IPS-NIHi7 (cell line): Measurements from ENCODE around the gene PLP1.
"Not testable (repeated sequence)": the region's sequence is repeated elsewhere in the genome, so short reads cannot be mapped to it uniquely, and the experiment has no call there.

Experiments used
- DNase-seq: peaks from one replicate; pipeline ENCODE4 v3.0.0; 2012; ENCODE audit warnings: mixed read lengths; ENCODE audit errors: extremely low spot score

Gene PLP1

GRCh38 chrX:103781062-103781402 lies 4.4 kb downstream of the PLP1 start:
- no peak for DNase-seq

- DNase-seq: no peak
Measured at GRCh38 chrX:103781706-103782105, 5.1 kb downstream of the PLP1 start.

- no peak for DNase-seq
Measured at GRCh38 chrX:103782640-103783039, 6.0 kb downstream of the PLP1 start.

DNA sequence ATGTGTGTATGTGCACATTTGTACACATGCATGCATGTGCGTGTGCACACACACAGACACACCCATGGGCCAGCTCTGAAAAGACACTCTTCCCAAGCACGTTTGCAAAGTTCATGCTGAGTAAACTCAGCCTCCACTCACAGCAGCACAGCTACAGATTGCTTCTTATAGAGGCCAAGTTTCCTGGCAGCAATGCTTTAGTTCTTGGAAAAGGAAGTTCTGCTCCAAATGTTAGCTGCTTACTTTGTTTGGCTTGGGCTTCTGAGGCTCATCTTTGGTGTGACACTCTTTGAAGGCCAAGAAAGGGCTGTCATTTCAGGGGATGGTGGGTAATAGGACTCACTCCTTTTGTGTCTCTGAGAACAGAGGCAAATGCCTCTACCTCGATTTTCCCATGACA lies 6.6 kb downstream of the PLP1 start:
- DNase-seq: no peak

DNA sequence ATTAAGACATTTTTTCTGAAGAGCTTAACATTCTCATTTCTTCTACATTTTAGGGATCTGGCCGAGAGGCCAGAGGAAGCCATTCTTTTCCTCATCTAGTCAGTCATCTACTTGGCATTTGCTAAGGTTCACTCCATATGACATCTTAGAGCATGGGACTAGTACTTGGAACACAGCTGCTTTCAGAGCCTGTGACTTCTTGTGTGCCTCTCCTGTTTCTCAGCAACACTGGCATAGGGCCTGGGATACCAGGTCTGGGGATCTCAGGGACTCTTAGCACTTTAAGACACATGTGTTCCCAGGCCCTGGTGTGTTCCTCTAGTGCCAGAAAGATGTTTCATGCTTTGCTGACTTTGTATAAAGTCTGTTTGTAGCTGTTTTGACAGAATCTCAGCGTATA lies 7.3 kb downstream of the PLP1 start:
- DNase-seq: no peak

GRCh38 chrX:103789004-103789403 lies 12.4 kb downstream of the PLP1 start:
- no peak for DNase-seq

DNA sequence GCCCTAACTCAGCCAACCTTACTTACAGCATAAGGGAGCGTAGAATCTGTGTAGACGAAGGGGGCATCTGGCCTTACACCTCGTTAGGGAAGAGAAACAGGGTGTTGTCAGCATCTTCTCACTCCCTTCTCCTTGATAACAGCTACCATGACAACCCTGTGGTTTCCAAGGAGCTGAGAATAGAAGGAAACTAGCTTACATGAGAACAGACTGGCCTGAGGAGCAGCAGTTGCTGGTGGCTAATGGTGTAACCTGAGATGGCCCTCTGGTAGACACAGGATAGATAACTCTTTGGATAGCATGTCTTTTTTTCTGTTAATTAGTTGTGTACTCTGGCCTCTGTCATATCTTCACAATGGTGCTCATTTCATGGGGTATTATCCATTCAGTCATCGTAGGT lies 14.6 kb downstream of the PLP1 start:
- DNase-seq: no peak

DNA sequence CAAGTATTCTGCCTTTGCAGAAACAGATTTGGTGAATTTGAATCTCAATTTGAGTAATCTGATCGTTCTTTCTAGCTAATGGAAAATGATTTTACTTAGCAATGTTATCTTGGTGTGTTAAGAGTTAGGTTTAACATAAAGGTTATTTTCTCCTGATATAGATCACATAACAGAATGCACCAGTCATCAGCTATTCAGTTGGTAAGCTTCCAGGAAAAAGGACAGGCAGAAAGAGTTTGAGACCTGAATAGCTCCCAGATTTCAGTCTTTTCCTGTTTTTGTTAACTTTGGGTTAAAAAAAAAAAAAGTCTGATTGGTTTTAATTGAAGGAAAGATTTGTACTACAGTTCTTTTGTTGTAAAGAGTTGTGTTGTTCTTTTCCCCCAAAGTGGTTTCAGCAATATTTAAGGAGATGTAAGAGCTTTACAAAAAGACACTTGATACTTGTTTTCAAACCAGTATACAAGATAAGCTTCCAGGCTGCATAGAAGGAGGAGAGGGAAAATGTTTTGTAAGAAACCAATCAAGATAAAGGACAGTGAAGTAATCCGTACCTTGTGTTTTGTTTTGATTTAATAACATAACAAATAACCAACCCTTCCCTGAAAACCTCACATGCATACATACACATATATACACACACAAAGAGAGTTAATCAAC lies 15.3 kb downstream of the PLP1 start:
- no peak for DNase-seq

DNA sequence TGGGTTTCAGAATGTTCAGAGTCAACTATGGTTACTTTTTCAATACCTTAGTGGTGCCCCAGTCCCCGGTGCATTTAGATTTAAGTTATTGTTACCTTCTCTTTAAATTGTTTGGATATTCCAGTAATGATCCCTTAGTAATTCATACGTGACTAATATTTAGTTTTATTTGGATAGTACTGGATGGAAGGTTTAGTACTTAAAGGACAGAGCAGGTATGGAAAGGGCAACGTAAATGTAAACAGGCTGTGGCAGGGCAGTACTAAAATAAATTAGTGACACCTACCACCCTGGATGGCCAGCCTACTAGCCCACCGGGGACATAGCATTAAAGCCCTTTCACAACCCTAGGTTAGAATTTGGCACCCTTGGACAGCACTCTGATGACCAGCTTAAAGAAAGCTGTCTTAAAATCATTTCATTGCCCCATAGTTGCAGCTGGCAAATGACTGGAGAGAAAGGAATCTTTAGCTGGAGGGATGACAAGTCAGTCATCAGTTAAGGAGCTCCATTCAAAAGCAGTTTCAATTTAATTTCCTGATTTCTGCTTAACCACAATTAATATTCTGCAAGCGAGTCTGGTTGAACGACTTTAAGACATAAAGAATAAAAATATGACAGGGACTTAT lies 16.4 kb downstream of the PLP1 start:
- DNase-seq: no peak

- DNase-seq: no peak
Measured at GRCh38 chrX:103793545-103793940, 16.9 kb downstream of the PLP1 start.

DNA sequence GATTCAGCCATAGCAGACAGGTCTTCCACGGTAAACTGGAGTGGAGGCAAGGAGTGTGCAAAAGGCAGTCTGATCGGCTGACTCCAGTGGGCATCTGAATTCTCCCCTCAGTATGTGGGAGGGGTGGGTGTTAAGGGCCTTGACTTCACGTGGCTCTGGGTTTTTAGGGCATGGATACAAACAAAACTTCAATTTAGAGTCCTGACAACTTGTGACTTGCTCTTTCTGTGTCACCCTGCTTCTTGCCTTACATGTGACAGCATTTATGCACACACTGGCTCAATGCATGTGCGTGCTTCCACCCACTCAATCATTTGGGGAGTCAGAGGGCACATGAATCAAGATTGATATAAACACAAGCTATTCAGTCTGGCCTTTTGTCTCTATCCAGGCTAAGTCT lies 17.5 kb downstream of the PLP1 start:
- DNase-seq: no peak

DNA sequence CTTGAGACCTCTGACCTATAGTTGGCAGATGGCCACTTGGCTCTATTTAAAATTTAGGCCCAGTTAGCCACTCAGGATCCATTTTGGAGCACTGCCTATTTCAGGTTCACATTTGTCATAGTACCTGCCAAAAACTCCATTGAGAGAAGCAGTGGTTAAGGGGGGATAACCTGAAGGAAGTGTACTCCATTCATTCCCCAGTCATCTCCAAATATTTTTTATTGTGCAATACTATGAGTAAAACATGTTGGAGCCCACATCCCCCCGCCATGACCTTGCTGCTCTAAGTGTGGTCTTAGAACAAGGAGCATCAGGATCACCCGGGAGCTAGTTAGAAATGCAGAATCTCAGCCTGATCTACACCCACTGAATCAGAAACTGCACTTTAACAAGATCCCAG lies 21.1 kb downstream of the PLP1 start:
- no peak for DNase-seq

DNA sequence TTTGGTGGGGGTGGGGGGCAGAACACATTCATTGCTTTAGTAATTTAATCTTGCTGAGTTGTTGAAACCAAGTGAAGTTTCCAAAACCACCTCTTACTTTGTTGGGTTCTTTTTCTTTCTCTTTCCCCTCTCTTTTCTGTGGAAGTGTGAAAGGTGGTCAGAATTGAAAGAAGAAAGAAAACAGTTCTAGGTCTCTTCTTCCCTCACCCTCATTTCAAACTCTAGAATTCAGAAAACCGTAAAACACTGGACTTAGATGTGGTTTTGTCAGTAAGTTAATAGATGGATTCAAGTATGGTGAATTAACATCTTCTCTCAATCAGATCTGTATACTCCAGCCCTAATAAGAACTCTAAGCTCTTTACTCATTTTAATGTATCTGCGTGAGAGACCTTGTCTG lies 23.7 kb downstream of the PLP1 start:
- DNase-seq: no peak

DNA sequence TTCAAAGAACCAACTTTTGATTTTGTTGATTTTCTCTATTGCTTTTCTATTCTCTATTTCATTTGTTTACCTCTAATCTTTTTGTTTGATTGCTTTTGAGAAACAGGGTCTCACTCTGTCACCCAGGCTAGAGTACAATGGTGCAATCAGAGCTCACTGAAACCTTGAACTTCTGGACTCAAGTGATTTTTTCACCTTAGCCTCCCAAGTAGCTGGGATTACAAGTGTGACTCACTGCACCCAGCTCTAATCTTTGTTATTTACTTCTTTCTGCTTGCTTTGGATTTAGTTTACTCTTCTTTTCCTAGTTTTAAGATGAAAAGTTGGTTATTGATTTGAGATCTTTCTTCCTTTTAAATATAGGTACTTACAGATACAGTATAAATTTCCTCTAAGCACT lies 29.2 kb downstream of the PLP1 start:
- DNase-seq: no peak

- DNase-seq: no peak
Measured at GRCh38 chrX:103806862-103807474, 30.3 kb downstream of the PLP1 start.

DNA sequence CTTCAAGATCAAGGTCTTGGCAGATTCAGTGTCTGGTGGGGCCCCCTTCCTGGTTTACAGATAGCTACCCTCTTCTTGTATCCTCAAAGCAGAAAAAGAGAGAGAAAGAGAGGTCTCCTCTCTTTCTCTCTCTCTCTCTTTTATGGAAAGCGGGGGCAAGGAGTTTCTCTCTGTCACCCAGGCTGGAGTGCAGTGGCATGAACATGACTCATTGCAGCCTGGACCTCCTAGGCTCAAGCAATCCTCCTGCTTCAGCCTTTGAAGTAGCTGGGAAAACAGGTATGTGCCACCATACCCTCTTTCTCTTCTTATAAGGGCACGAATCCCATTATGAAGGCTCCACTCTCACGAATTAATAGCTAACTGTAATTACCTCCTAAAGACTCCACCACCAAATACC lies 35.2 kb downstream of the PLP1 start:
- DNase-seq: no peak

DNA sequence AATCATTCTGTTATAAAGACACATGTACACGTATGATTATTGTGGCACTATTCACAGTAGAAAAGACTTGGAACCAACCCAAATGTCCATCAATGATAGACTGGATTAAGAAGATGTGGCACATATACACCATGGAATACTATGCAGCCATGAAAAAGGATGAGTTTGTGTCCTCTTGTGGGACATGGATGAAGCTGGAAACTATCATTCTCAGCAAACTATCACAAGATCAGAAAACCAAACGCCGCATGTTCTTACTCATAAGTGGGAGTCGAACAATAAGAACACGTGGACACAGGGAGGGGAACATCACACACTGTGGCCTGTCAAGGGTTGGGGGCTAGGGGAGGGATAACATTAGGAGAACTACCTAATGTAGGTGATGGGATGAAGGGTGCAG lies 40.5 kb downstream of the PLP1 start:
- not testable (repeated sequence) for DNase-seq

GRCh38 chrX:103817502-103817901 lies 40.9 kb downstream of the PLP1 start:
- DNase-seq: peak; percentile 31

DNA sequence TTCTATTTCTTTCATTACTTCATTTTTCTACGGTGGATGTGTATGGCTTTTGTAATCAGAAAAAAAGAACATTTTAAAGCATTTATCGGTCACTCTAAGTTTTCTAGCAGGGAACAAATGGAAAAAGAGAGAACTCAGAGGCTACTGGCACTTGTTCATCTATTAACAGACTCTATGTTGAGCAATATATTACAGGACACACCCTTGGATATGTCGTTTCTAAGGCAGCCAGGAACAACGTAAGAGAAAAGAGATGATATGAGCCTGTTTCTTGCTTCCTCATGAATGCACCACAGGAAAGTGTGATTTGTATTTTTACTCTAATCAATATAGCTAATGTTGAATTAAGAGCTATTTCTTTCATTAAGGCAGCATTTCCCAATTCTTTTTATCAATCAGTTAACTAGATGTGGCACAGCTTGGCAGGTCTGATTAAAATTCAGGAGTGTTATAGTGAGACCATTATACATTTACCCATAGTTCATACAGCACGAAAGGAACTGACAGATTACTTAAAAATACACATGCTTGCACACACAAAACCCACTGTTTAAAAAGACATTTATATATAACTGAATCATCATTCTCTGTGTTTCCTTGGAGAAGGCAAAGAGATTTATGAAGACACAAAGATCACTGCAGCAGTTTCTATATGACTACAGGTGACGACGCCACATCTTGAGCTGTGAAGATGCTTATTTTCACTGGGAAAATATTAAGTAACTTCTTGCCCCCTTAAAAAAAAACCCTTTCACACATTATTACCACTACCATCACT lies 42.4 kb downstream of the PLP1 start:
- DNase-seq: no peak

DNA sequence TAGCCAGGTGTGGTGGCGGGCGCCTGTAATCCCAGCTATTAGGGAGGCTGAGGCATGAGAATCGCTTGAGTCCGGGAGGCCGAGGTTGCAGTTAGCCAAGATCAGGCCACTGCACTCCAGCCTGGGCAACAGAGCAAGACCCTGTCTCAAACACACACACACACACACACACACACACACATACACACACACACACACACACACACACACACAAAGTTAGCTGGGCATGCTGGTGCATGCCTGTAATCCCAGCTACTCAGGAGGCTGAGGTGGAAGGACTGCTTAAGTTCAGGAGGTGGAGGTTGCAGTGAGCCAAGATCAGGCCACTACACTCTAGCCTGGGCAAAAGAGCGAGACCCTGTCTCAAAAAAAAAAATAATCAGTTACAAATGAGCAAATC lies 44.2 kb downstream of the PLP1 start:
- not testable (repeated sequence) for DNase-seq

GRCh38 chrX:103823591-103823990 lies 47.0 kb downstream of the PLP1 start:
- DNase-seq: no peak

- DNase-seq: no peak
Measured at GRCh38 chrX:103825881-103826280, 49.2 kb downstream of the PLP1 start.

DNA sequence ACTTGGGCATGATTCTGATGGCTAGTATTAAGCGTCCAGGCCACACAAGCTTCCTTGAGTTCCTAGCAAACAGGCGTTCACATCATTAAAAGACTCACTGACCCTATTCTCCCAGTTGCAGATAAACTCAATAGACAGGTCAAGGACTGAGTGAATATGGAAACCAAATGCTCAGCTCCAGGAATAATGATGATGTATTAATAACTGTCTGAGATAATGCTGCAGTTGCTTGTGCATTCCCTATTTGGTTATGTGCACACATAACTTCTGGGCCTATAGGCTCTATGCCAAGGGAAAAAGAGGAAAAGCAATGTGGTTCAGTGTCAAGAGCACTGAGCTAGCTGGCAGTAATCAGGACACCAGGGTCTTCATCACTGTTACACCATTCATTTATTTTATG lies 51.9 kb downstream of the PLP1 start:
- DNase-seq: no peak
